GM18519 (cell line): Measurements from ENCODE around the gene LYPD1.

Source experiments
- ATAC-seq: cut with Tn5 transposase; IDR thresholded peaks from one replicate; pipeline ENCODE4 v1.9.1; 2021; ENCODE audit warnings: mild to moderate bottlenecking, moderate library complexity; ENCODE audit not compliant: unreplicated experiment, low FRiP score

Gene LYPD1

DNA sequence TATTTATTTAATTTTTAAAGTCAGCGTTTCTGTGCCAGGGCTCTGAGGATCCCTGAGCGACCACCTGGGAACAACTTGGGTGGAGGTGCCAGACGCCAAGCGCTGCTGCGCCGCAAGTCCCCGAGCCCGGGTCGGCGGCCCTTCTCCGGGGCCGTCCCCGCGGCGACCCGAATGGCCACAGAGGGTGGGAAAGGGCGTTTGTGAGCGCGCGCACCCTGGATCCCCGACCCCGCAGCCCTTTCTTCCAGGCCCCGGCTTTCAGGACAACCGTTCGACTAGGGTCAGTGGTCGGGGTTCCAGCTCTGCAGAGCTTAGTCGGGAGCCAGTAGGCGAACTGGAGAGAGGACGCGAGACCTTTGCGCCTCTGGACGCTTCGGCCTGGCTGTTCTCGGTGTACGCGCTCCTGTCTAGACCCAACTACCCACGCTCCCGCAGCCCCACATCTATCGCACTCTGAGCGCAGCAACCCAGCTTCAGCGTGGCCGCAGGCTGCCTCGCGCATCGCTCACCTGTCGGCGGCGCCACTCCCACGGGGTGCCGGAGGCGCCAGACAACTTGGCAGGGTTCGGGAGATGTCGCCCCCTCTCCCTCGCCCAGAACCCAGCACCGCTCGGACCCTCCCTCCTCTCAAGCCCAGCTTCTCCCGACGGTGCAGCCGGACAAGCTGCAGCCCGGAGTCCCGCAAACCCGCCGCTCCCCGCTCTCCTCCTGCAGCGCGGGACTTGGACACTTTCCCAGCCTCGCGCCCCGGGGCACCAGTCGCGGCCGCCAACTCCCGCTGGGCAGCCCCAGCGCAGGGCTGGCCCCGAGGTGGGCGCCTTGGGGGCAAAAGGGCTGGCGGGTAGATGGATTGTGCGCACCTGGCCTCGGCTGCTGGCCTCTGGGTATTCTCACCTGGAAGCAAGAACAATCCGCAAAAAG, 758 bp downstream of the LYPD1 start:
- ATAC-seq, result no peak

DNA sequence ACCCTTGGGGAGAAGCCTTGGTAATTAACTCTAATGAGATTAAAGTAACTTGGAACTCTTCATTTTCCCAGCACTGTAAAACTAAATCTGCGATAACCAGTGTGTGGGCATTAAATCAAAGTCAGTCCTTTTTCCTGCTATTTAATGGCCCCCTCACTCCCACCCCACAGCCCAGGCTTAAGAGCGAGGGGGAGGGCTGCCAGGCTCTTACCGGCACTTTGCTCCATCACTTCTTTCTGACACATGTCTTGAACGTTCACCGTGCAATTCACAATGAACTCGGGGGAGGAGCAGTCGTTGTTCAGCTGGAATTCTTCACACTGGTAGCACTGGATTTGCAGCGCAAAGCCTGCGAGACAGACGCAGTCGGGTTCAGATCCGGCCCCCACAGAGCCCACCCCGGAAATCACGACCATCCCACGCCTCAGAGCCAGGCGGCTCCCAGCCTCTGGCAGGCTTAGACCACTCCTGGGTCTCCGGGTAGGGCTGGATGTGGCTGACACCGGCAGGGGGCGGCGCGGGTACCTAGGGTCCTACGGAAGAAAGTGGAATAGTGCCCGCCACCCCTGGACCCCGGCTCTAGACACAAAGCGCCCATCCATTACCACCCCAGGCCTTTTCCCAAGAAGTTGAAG, 1.7 kb downstream of the LYPD1 start:
- no peak for ATAC-seq

DNA sequence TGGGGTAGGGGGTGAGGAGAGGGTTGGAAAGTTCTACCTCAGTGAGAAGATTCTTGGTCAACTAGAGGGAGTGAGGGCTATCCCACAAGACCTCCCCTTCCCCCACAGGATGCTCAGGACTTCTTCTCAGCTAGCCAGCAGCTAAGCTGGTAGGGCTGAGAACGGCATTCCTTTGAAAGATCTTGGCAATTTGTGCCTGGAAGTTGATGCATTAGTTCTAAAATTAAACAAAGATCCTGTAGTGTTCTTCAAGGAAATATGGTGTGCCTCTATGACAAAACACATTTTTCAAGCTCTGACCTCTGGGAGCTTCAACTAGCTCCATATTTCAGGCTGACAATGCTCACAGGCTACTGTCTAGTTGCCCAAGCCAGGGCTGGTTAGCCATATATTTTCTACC, 2.3 kb downstream of the LYPD1 start:
- no peak for ATAC-seq

- ATAC-seq, result no peak
These were observed 4.4 kb downstream of the LYPD1 start for GRCh38 chr2:132665401-132666140.

DNA sequence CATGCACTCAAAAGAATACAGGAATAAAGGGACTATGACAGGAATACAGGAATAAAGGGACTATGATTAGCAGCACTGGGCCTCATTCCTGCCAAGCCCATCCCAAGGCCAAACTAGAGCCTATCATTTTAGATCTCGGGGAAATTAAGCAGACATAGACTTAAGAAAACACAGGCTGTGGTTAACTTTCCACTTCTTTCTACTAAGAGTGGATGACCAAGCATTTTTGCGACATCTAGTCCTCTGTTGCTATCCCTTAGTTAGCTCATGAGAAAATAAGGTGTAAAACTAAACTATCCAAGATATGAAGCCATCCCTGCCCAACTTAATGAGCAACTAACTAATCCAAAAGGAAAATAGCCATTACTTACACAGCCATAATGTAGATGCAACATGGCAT, 5.9 kb downstream of the LYPD1 start:
- no peak for ATAC-seq

DNA sequence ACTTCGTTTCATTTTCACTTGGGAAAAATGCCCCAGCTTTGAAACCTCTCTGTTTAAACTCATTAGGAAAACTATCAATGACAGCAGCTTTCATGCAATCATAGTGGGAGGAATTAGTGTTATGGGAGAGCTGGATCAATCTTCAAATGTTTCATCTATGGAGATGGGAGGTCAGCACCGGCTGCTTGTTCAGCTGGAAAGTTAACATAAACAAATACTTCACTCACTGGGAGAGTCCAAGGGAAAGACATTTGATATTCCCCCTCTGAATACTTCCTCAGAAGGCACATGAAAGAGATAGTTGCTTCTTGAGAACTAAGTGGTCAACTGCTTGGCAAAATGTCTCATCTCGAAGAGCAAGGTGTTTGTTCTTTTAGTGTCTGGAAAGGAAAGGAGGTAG, 7.3 kb downstream of the LYPD1 start:
- no peak for ATAC-seq

GRCh38 chr2:132659331-132659730, 10.7 kb downstream of the LYPD1 start:
- ATAC-seq, result no peak

DNA sequence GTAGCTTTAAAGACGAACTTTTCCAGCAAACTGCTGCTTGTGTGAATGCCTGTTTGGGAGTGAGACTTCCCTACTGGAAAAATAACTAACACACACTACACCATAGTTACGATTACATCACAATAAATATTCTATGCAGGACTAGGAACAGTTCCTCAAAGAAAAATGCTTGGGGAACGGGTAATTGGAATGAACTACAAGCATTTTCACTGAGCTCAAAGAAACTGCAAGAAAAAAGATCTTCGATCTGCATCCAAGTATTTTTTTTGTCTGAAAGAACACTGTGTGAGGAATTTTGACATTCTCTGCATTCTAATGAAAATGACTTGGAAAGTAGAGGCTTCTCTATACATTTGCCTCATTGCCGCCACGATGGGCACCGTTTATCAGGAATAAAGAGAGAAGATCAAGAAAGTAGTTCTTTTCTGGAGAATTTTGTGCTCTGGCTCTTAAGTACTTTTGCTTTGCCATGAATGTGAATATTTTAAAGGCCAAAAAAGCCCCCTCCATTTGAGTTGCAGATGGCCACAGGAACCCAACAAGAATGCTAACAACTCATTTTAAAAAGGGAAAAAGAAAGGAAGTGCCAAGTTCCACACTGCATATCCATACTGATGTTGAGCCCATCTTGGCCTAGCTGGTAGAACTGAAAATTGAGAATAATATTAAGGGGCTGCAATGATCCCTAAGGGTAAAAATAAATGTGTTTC, 13.6 kb downstream of the LYPD1 start:
- ATAC-seq, result no peak

DNA sequence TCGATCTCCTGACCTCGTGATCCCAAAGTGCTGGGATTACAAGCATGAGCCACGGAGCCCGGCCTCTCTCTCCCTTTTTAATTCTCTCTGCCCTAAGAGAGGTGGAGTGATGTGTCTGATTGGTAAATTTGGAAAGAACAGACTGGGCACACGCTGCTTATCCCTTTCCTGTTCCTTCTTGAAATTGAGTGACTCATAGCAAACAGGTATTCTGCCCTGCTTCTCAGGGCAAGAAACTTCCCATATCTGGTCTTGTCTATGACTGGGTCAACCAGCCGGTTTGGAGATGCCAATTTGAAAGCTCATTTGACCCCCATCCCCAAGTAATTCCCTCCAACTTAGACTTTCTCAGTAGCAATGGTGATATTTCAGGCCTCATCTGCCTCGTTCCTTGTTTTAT, 15.0 kb downstream of the LYPD1 start:
- no peak for ATAC-seq

DNA sequence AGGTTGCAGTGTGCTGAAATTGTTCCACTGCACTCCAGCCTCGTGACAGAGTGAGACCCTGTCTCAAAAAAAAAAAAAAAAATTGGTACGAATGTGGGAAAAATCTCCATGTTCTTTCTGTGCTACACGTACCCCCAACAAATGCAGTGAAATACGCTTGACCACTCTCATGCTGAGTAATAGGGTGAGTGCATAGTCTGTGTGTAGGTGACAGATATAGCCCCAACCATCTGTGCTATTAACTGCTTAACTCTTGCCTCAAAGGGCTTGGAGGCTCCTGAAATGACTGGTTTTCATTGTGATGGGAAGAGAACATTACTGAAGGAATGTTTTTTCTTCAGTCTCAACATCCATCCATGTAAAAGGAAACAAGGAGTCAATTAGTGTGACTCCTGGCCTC, 15.7 kb downstream of the LYPD1 start:
- no peak for ATAC-seq

- no peak for ATAC-seq
These were observed 17.5 kb downstream of the LYPD1 start for GRCh38 chr2:132652474-132652873.

DNA sequence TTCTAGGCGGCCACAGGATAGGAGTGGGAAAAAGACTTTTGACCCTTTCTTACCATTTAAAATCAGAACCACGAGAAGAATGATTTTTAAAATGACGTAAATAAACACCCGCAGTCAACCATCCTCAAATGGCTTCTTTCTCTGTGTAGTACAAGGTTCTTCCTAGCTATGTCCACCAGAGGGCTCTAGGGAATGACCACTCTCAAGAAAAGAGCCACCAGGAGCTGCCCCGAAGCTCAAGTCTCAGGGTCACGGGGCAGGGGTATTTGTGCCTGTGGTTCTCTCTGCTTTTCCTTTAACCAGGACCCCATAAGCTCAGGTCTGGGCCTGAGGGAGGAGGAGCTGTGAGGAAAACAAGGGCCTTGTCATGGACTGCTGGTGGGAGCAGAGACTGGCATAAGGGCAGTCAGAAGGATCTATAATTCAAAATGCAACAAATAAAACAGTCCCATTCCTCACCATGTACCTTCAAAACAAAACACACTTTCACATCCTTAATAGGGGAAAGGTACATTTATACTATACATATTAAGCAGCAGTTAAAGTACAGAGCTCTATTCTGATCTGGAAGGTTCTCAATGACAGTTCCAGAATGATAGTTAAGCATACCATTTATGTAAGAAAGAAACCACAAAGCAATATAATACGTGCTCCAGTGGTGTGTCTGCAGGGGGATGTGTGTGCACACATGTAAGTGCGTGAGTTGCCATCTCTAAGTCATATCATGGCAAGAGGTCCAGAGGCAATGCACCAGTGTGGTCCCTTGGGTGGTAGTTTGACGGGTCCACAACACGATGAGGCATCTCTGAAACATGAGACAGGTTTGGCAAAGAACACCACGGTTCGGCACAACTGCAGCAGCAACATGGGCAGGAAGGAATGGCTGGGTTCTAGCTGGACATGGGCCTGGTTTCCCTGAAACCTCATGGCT, 18.6 kb downstream of the LYPD1 start:
- ATAC-seq, result no peak

- ATAC-seq, result no peak
These were observed 23.4 kb downstream of the LYPD1 start for GRCh38 chr2:132646540-132647108.

DNA sequence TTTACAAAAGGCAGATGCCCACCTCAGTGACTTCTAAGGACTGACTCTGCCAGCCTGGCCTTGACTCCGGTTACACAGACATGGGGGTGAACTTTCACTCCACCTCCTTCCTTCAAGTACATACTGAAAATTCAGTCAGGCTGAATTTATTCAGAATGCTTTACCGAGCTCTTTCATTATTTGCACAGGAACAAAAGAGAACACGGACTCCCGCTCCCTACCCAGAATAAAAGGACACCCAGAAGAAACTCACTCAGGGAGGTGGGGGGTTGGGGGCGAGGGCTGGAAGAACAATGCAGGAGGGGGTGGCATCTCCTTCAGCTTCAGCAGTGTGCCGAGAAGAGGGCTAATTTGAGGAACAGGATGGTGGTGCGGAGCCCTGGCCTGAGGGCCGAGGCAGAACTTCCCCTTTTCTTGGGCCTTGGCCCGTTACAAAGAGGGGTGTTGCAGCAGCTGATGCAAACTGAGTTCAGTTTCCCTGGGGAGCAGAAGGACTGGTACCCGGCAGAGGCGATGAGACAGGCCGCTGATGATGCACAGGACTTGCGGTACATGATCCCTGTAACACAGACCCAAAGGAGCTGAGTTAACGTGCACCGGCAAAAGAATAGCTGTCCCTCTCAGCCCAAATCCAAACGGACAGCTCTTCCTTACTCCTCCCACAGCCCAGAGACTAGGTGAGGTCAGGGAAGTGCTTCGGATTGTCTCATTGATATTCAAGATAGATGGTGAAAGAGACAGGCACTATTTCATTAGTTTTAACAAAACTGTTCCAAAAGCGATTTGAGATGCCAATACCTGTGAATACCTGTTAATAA, 24.1 kb downstream of the LYPD1 start:
- ATAC-seq, result no peak

- no peak for ATAC-seq
These were observed 24.8 kb downstream of the LYPD1 start for GRCh38 chr2:132645176-132645575.

DNA sequence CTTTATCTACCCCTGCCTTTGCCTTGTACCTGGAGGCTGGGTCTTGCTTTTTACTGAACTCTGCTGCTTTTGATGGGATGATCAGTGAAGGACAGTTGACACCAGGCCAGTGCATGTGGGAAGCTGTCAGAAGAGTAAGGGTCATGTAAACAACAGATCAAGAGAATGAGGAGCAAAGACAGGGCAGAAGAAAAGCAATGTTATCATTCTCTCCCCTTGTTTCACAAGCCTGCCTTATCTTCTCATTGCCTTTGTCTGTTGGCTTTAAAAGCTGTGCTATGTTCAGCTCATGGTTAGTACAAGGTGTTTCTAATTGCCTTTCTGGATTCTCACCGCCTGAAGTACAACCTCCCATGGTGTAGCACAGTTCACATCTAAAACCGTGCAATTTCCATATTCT, 27.6 kb downstream of the LYPD1 start:
- ATAC-seq, result no peak

DNA sequence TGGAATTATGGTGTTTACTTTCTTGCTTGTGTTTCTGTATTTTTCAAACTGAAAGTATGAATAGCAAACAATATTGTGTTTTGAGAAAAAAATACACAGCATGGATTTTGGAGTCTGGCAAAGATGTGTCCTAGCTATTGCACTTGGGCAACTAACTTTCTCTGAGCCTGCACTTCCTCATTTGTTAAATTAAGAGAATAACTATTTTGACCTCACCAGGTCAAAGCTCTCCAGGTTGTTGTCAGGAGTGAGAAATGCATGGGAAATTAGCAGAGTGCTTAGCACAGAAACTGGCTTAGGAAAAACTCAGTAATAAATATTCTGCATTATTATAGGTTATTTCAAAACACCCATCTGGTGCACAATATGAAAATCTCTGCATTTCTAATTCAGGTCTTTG, 28.2 kb downstream of the LYPD1 start:
- ATAC-seq, result no peak

DNA sequence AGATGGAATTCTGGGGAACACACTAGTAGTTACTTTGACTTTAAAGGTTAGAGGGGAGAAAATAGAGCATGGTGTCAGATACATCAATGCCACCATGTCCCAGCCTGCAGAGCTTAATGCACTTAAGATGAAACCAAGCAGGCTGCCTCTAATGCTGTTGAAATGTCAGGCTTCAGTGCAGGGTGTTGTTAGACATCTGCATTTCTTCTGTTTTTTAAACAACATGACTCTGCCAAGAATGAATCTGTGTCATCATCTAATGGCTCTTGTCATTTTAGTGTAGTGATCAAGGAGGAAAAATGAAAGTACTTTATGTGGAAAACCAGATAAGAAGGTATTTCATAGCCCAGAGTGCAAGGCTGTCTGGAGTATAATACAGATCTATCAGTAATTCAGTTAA, 29.9 kb downstream of the LYPD1 start:
- no peak for ATAC-seq
